ENCODE data around the gene ZMAT5. TPM values are rescaled to one million over a fixed set of nuclear protein-coding genes. Genes with fewer than 3 reads are reported as not detected.

ZMAT5 gene
- total RNA-seq, 2 donors from 2014 or later, result 9.1 to 9.9 TPM

DNA sequence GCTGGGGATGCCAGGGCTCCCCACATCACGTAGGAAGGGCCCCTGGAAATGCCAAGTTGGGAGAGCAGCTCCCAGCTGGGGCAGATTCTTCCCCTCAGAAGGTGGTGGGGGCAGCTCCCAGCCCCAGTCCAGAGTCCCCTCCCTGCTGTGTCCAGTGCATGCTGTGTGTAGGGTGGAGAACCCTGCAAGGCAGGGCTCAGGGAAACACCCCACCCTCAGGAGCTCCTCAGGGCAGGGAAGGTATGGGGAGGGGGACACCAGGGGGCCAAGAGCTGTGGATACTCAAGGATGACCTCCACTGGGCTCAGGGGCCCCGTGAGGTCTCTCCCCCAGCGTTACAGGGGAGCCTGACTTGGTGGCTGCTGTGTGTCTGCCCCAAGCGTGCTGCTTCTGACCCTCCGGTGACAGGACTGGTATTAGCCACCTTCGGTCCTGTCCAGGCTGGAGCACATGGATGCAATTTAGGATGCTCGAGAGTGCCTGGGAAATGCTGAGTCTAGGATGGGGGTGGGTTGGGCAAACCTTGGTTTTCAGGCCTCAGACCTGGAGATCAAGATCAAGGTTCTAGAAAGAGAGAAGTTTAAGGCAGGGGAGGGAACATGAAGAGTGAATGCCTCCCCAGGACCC, 63.1 kb downstream of the ZMAT5 start:
- Histone ChIP-seq H3K27ac (no peak overlapping the region), H3K4me1 (peaks cover 26% of the 10 kb centered on the region), H3K27me3 (no peaks in the 10 kb centered on the region), H3K9me3 (no peaks in the 10 kb centered on the region), H3K4me3 (no peak overlapping the region), H3K36me3 (replicated peaks in 1 of 2; ENCODE audit: insufficient read depth in 1 of 2, low read depth in 2 of 2) (no peaks in the 10 kb centered on the region)
- ATAC-seq, result no peak
- DNase-seq, result no peak
- TF ChIP-seq POLR2A (IDR thresholded peaks at IDR 0.05), result no peak
- TF ChIP-seq, protein P1, sequence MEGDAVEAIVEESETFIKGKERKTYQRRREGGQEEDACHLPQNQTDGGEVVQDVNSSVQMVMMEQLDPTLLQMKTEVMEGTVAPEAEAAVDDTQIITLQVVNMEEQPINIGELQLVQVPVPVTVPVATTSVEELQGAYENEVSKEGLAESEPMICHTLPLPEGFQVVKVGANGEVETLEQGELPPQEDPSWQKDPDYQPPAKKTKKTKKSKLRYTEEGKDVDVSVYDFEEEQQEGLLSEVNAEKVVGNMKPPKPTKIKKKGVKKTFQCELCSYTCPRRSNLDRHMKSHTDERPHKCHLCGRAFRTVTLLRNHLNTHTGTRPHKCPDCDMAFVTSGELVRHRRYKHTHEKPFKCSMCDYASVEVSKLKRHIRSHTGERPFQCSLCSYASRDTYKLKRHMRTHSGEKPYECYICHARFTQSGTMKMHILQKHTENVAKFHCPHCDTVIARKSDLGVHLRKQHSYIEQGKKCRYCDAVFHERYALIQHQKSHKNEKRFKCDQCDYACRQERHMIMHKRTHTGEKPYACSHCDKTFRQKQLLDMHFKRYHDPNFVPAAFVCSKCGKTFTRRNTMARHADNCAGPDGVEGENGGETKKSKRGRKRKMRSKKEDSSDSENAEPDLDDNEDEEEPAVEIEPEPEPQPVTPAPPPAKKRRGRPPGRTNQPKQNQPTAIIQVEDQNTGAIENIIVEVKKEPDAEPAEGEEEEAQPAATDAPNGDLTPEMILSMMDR (IDR thresholded peaks at IDR 0.05), result no peak
- 62 to 76% methylated on average over 6 to 7 of the region's 7 CpGs for WGBS, 2 donors
- intact Hi-C loops (cut with DNase I), result no loop called here

DNA sequence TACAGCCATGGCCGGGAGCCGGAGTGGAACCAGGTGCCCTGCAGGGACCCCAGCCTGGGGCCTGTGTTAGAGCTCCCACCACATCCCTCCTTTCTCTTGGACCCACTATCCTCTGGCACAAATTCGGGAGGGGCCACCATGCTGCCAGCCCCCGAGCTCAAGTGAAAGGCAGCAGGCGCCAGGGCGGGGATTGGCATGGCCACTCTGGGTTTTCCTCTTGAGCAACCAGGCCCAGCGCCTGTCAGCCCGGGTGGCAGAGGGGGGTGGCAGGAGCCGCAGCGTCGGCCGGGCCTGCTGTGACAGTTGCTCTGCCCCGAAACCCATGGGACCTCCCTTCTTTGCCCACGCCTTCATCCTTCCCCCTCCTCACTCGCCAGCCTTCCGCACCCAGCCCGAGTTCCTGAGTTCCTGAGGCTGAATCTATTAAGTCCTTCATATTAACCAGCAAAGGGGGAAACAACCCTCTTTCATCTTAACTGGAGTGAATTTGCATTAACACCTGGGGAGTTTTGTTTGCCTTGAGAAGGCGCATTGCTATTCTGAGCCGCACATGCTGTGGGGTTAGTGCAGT, 63.8 kb downstream of the ZMAT5 start:
- TF ChIP-seq, protein P1 (IDR thresholded peaks at IDR 0.05), result no peak
- TF ChIP-seq POLR2A (IDR thresholded peaks at IDR 0.05), result no peak
- ATAC-seq (no peak), DNase-seq (peak in 1 of 4 donors; percentile 28)
- Histone ChIP-seq H3K27ac (peak overlapping the region in 1 of 4 donors; percentile 23), H3K36me3 (replicated peaks in 1 of 2; ENCODE audit: insufficient read depth in 1 of 2, low read depth in 2 of 2) (no peaks in the 10 kb centered on the region), H3K4me1 (peaks cover 26% of the 10 kb centered on the region), H3K4me3 (no peak overlapping the region), H3K9me3 (no peaks in the 10 kb centered on the region), H3K27me3 (no peaks in the 10 kb centered on the region)
- intact Hi-C loops (cut with DNase I), result no loop called here
- 55 to 84% methylated on average over 12 to 19 of the region's 19 CpGs for WGBS, 2 donors

DNA sequence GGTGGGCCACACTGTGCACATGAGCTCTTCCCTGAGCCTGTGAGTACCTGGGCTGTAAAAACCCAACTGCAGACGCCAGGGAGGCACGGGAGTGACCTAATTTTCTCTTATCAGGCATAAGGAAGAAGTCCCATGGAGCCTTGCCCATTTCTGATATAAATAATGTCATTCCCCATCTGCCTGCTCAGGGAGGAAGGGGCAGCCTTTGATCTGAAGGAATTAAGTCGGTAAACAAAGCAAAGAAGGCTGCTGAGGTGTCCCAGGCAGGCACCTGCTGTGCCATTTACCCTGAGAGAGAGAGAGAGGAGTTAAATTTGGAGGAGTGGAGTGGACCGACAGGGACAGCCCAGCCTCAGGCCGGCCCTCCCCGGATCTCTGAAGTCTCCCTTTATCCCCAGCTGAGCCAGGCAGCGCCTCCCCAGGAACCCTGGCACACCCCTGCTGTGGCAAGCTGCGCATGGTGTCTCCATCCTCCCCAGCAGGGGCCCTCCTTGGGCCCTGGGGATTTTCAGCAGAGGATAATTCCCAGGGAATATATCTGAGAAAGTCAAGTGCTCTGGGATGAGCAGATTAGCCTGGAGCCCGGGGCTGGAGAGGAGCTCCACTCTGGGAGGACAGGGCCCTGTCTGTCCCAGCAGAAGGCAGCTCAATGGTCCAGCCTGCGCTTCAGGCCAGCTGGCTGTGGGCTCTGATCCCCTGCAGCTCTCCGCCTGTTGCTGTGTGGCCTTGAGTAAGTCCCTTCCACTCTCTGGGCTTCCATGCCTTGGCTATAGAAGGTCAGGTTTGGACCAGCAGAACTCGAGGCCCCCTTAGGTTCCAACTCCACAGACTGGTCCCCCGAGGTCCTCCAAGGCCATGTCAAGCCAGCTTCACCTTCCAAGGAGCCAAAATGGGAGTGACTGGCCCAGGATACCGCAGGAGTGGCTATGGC, 64.5 kb downstream of the ZMAT5 start:
- intact Hi-C loops (cut with DNase I), result no loop called here
- DNase-seq, result no peak

DNA sequence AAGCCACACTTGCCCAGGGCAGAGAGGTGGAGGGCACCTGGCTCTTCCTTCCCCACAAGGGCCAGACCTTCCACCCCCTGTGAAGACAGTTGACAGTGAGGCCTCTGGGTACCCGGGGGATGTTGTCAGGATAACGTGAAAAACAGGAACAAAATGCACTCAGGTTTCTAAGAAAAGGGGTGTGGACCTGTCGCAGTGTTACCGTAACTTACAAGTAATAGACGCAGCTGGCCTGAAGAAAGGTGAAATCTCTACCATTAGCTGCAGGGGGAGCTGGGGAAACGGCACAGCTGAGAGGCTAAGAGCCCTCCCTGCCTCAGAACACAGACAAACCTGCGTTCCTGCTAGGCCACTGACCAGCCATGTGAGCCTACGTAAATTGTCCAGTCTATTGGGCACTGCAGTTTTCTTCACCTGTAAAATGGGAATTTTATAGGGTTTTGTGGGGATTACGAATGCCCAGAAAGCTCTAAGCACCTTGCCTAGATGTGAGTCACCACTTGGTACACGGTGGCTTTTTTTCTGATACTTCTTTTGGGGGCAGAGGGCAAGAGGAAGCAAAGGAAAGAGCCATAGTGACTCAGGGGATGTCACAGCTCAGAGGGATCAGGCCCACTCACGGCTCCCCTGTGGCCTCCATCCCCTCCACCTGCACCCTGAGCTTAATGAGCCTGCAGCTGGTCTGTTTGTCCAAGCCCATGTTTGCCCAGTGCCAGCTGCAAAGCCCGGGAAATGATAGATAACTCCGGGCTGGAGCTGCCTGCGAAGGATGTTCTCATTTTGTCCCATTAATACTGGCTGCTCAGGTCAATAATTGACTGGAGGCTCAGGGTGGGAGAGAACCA, 65.4 kb downstream of the ZMAT5 start:
- no peak overlapping the region for H3K4me3 ChIP-seq
- ATAC-seq (peak; percentile 36), DNase-seq (peak in 3 of 4 donors; percentile 41 to 49 (median 49))
- no peaks in the 10 kb centered on the region for H3K27me3 ChIP-seq
- TF ChIP-seq, protein P1 (IDR thresholded peaks at IDR 0.05), result peak in 4 of 7 experiments; percentile 17 to 37 (median 23)
- TF ChIP-seq POLR2A (IDR thresholded peaks at IDR 0.05), result peak in 1 of 3 donors; percentile 22
- H3K9me3 ChIP-seq, result no peaks in the 10 kb centered on the region
- H3K36me3 ChIP-seq (replicated peaks in 1 of 2; ENCODE audit: insufficient read depth in 1 of 2, low read depth in 2 of 2), result no peaks in the 10 kb centered on the region
- intact Hi-C loops (cut with DNase I), result no loop called here
- peaks cover 26% of the 10 kb centered on the region for H3K4me1 ChIP-seq
- H3K27ac ChIP-seq, result peak overlapping the region in 2 of 4 donors; percentile 2 to 21
- WGBS, 2 donors, result 19 to 26% methylated on average over 14 of the region's 14 CpGs

More for the DNA sequence above, 64.5 kb downstream of the ZMAT5 start:
- peaks cover 26% of the 10 kb centered on the region for H3K4me1 ChIP-seq
- no peaks in the 10 kb centered on the region for H3K27me3 ChIP-seq
- H3K9me3 ChIP-seq, result no peaks in the 10 kb centered on the region
- TF ChIP-seq, protein P1 (IDR thresholded peaks at IDR 0.05), result peak in 1 of 7 experiments; percentile 4
- TF ChIP-seq POLR2A (IDR thresholded peaks at IDR 0.05), result no peak
- peak overlapping the region in 2 of 4 donors; percentile 21 to 23 for H3K27ac ChIP-seq
- no peak for ATAC-seq
- no peaks in the 10 kb centered on the region for H3K36me3 ChIP-seq (replicated peaks in 1 of 2; ENCODE audit: insufficient read depth in 1 of 2, low read depth in 2 of 2)
- no peak overlapping the region for H3K4me3 ChIP-seq
- 36 to 39% methylated on average over 14 of the region's 14 CpGs for WGBS, 2 donors
